ENCODE measurements around the gene HYPK. TPM values are rescaled to one million over a fixed set of nuclear protein-coding genes. Genes with fewer than 3 reads are reported as not detected.

HYPK gene
- total RNA-seq, 1 experiment from 2014 or later, result 20.6 TPM

DNA sequence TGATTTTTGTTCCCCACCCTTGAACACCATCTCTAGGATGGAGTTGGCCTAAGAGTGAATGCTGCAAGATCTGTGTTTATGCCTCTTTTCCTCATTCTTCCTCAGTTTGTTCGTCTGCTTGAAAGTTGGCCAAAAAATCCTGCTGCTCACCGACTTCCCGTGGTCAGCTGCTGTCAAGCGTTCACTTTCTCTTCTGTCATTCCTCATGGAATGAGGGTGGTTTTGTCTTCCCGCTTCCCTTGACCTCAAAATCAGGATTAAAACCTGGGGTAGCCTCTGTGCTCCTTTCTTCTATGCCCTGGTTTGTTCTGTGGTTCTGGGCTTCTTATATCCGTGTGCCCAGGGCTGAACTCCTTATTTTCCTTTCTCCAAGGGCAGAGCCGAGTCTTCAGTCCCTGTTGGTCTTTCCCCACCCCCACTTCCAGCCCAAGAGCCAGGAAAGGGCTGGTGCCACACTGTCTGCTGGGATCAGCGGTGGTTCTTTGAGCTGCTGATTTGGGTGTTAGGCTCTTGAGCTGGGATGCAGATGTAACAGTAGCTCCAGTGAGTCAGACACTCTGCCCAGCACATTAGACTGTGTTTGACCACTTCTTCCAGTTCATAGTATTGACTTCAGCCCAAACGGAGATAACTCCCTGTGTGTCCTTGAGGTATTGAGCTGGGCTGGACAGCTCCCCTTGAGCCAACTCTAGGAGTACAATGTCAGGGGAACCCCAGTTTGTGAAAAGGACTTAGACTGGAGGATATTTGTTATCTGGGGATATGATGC, 5.9 kb upstream of the HYPK start:
- Histone ChIP-seq H3K27me3 (ENCODE audit: insufficient read depth, low read length) (no peaks in the 10 kb centered on the region), H3K9me3 (ENCODE audit: control insufficient read depth in 1 of 2, insufficient read depth in 1 of 2, low read depth in 1 of 2, low read length in 2 of 2) (no peaks in the 10 kb centered on the region), H3K27ac (ENCODE audit: low read depth, low read length) (no peak overlapping the region), H3K79me2 (ENCODE audit: insufficient read depth, low read length) (peaks cover 37% of the 10 kb centered on the region), H3K4me1 (ENCODE audit: control insufficient read depth in 1 of 2, insufficient read depth in 2 of 2, low read length in 2 of 2) (peaks cover 13 to 23% of the 10 kb centered on the region in 2 experiments), H2AFZ (ENCODE audit: low read depth, low read length, poor library complexity, severe bottlenecking) (no peak overlapping the region), H3K9me2 (ENCODE audit: insufficient read depth) (no peaks in the 10 kb centered on the region), H3K4me2 (ENCODE audit: low read length) (no peak overlapping the region), H3K9ac (ENCODE audit: low read length) (no peak overlapping the region), H4K20me1 (ENCODE audit: insufficient read depth) (no peaks in the 10 kb centered on the region), H3K36me3 (ENCODE audit: control insufficient read depth in 1 of 2, insufficient read depth in 2 of 2, low read length in 2 of 2) (peaks cover 31 to 40% of the 10 kb centered on the region in 2 experiments), H3K4me3 (replicated peaks in 1 of 2; ENCODE audit: low read depth in 1 of 2, low read length in 2 of 2) (no peak overlapping the region)
- ChIA-PET RAD21 (ENCODE audit: low non-redundant PET in 1 of 2, low total read pairs in 2 of 2, uncharacterized antibody in 2 of 2, unreplicated experiment in 2 of 2) (no interaction called here), POLR2A (no interaction called here), CTCF (interaction anchor here (0.6 kb wide), 1 partner anchor 17 kb away, joined by 3 read pairs; the partner anchor contains the start of gene ELL3)
- DNase-seq (ENCODE audit: low read depth, low spot score) (no peak), ATAC-seq (no peak)
- BruUV-seq (replicated peaks), result no TSS peak
- intact Hi-C loops (cut with micrococcal nuclease), result no loop called here
- TF ChIP-seq SP1 (IDR thresholded peaks at IDR 0.05; ENCODE audit: low read depth), result no peak
- TF ChIP-seq, protein P1, sequence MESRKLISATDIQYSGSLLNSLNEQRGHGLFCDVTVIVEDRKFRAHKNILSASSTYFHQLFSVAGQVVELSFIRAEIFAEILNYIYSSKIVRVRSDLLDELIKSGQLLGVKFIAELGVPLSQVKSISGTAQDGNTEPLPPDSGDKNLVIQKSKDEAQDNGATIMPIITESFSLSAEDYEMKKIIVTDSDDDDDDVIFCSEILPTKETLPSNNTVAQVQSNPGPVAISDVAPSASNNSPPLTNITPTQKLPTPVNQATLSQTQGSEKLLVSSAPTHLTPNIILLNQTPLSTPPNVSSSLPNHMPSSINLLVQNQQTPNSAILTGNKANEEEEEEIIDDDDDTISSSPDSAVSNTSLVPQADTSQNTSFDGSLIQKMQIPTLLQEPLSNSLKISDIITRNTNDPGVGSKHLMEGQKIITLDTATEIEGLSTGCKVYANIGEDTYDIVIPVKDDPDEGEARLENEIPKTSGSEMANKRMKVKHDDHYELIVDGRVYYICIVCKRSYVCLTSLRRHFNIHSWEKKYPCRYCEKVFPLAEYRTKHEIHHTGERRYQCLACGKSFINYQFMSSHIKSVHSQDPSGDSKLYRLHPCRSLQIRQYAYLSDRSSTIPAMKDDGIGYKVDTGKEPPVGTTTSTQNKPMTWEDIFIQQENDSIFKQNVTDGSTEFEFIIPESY (IDR thresholded peaks at IDR 0.05; ENCODE audit: extremely low read depth, insufficient replicate concordance, low read length), result no peak
- TF ChIP-seq, protein P2, sequence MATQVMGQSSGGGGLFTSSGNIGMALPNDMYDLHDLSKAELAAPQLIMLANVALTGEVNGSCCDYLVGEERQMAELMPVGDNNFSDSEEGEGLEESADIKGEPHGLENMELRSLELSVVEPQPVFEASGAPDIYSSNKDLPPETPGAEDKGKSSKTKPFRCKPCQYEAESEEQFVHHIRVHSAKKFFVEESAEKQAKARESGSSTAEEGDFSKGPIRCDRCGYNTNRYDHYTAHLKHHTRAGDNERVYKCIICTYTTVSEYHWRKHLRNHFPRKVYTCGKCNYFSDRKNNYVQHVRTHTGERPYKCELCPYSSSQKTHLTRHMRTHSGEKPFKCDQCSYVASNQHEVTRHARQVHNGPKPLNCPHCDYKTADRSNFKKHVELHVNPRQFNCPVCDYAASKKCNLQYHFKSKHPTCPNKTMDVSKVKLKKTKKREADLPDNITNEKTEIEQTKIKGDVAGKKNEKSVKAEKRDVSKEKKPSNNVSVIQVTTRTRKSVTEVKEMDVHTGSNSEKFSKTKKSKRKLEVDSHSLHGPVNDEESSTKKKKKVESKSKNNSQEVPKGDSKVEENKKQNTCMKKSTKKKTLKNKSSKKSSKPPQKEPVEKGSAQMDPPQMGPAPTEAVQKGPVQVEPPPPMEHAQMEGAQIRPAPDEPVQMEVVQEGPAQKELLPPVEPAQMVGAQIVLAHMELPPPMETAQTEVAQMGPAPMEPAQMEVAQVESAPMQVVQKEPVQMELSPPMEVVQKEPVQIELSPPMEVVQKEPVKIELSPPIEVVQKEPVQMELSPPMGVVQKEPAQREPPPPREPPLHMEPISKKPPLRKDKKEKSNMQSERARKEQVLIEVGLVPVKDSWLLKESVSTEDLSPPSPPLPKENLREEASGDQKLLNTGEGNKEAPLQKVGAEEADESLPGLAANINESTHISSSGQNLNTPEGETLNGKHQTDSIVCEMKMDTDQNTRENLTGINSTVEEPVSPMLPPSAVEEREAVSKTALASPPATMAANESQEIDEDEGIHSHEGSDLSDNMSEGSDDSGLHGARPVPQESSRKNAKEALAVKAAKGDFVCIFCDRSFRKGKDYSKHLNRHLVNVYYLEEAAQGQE (IDR thresholded peaks at IDR 0.05; ENCODE audit: low read depth), result no peak
- TF ChIP-seq, protein P3, sequence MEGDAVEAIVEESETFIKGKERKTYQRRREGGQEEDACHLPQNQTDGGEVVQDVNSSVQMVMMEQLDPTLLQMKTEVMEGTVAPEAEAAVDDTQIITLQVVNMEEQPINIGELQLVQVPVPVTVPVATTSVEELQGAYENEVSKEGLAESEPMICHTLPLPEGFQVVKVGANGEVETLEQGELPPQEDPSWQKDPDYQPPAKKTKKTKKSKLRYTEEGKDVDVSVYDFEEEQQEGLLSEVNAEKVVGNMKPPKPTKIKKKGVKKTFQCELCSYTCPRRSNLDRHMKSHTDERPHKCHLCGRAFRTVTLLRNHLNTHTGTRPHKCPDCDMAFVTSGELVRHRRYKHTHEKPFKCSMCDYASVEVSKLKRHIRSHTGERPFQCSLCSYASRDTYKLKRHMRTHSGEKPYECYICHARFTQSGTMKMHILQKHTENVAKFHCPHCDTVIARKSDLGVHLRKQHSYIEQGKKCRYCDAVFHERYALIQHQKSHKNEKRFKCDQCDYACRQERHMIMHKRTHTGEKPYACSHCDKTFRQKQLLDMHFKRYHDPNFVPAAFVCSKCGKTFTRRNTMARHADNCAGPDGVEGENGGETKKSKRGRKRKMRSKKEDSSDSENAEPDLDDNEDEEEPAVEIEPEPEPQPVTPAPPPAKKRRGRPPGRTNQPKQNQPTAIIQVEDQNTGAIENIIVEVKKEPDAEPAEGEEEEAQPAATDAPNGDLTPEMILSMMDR (IDR thresholded peaks at IDR 0.05 in 2 of 3, conservative IDR thresholded peaks at IDR 0.05 in 1 of 3; ENCODE audit: borderline replicate concordance in 1 of 3, insufficient read depth in 1 of 3, low read depth in 2 of 3, low read length in 2 of 3), result no peak
- TF ChIP-seq EGR1 (IDR thresholded peaks at IDR 0.05; ENCODE audit: low read depth), result no peak
- TF ChIP-seq EZH2 (IDR thresholded peaks at IDR 0.05), result no peak
- no peak for TF ChIP-seq SIN3A (IDR thresholded peaks at IDR 0.05; ENCODE audit: low read depth)
- no peak for TF ChIP-seq TCF7L2 (IDR thresholded peaks at IDR 0.05; ENCODE audit: borderline replicate concordance, extremely low read depth, insufficient read depth, insufficient read length)
- no peak for TF ChIP-seq ZFX (IDR thresholded peaks at IDR 0.05)
- TF ChIP-seq, protein P4, sequence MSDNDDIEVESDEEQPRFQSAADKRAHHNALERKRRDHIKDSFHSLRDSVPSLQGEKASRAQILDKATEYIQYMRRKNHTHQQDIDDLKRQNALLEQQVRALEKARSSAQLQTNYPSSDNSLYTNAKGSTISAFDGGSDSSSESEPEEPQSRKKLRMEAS (IDR thresholded peaks at IDR 0.05), result no peak
- TF ChIP-seq EZH2phosphoT487 (IDR thresholded peaks at IDR 0.05; ENCODE audit: borderline replicate concordance), result no peak
- TF ChIP-seq POLR2A (IDR thresholded peaks at IDR 0.05; ENCODE audit: borderline replicate concordance, extremely low read depth, insufficient read depth, insufficient read length), result no peak
- no peak for TF ChIP-seq CEBPB (IDR thresholded peaks at IDR 0.05; ENCODE audit: low read depth)
- no peak for TF ChIP-seq RAD21 (IDR thresholded peaks at IDR 0.05; ENCODE audit: low read depth)
- TF ChIP-seq SRF (IDR thresholded peaks at IDR 0.05; ENCODE audit: low read depth), result no peak

Data from HCT116 (cell line).